Heart left ventricle (tissue), 13 donors: ENCODE data around the gene PXYLP1.

Experiments used
- POLR2A ChIP-seq, 2 donors: fragments of 450-650 bp; IDR thresholded peaks; one replicate each; pipeline ENCODE4 v1.6.1; 2017; ENCODE audit warnings: antibody characterized with exemption in 2 of 2, mild to moderate bottlenecking in 2 of 2, moderate library complexity in 2 of 2
- TF ChIP-seq, protein P1 (sequence below), 12 donors: fragments of 200-600 bp; sonication (generic) in 4 of 12; IDR thresholded peaks; one replicate each; pipeline versions ENCODE4 v1.5.0 to v1.8.0; 2018 to 2022; ENCODE audit warnings: antibody characterized with exemption in 12 of 12, mild to moderate bottlenecking in 5 of 12
- donor health status: ischemic (EF 13 %, LVEDD 7.1; RV severe dilation, severe dysfunction).
- donor health status: DM: no; HTN: yes; CAD: no.
- donor health status: DM: no; HTN: no; CAD: no.
- donor health status: ischemic (EF 25% LVEDD 6.9; RV normal size, moderate dysfunction).
- donor health status: ischemic (EF 25% LVEDD 5.7; RV mildly dilated, moderate dysfunction).
- donor health status: ischemic (EF 35%, LVEDD 5.7; RV mildly dilated, moderate dysfunction).
- donor health status: nonischemic (EF 11% LVEDD 7.7; RV severe dilation, severe dysfunction).
- donor health status: DM: yes; HTN: yes; CAD: no.
- donor health status: PGD.
- donor health status: ischemic (EF 29% LVEDD 5.4; RV normal size, mild dysfunction).
- donor health status: nonischemic (EF 23%, LVEDD 6.1; RV moderate dilation, normal function).

DNA sequence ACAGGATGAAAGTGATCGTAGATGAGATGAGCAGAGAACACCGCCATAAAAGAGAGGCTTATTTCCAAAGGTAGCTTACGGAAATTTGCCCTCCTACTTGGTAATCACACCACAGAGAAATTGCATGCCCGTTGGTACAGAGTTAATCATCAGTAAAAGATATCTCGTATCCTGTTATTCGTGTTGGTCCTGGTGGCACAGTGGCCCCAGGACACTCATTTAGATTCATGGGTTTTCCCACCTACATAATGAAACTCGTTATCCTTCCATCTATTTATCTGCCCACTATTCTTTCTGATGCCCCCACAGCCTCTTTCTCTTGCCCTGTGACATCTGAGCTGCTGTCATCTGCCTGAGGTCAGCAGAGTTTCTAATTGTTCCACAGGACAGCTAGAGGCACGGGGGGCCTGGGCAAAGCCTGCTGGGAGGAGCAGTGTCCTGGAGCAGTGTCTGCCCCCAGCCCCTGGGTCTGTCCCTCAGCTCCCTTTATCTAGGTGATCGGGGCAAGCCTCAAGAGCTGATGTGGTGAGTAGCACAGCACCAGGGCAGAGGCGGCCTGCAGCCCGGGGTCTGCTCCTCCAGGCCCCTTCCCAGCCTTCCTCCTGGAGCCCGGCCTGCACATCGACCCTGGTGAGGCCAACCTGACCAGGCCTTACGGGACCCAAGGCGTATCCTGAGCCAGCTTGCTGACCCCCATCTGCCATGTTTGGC, 42.2 kb downstream of the PXYLP1 start:
- TF ChIP-seq, protein P1, sequence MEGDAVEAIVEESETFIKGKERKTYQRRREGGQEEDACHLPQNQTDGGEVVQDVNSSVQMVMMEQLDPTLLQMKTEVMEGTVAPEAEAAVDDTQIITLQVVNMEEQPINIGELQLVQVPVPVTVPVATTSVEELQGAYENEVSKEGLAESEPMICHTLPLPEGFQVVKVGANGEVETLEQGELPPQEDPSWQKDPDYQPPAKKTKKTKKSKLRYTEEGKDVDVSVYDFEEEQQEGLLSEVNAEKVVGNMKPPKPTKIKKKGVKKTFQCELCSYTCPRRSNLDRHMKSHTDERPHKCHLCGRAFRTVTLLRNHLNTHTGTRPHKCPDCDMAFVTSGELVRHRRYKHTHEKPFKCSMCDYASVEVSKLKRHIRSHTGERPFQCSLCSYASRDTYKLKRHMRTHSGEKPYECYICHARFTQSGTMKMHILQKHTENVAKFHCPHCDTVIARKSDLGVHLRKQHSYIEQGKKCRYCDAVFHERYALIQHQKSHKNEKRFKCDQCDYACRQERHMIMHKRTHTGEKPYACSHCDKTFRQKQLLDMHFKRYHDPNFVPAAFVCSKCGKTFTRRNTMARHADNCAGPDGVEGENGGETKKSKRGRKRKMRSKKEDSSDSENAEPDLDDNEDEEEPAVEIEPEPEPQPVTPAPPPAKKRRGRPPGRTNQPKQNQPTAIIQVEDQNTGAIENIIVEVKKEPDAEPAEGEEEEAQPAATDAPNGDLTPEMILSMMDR (IDR thresholded peaks at IDR 0.05): no peak
- no peak for TF ChIP-seq POLR2A (IDR thresholded peaks at IDR 0.05)
